ENCODE data around the gene KRT74. TPM values are rescaled to one million over a fixed set of nuclear protein-coding genes. Genes with fewer than 3 reads are reported as not detected.

KRT74 gene
- total and polyA plus RNA-seq, 2 of the 13 experiments (the other 11 are each of a cell fraction or from before 2014, with no cell fraction given): not detected

DNA sequence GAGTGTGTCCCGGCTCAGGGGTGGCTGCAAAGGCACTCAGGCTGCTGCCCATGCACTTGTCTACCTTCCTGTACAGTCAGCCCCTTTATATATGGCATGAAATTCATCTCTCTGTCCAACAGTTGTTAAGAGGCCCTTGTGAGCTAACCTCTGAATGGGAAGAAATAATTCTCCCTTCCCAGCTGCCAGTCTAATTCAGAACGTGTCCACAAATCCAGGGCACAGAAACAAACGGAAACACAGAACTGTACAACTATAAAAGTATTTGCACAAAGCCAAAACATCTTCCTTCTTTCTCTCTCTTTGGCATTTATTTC lies 54.3 kb downstream of the KRT74 start:
- Histone ChIP-seq H3K9ac (ENCODE audit: insufficient read depth, low read depth, low read length) (no peak overlapping the region), H3K4me3 (replicated peaks in 1 of 3; ENCODE audit: insufficient read depth in 1 of 3, low read depth in 2 of 3, low read length in 3 of 3) (no peak overlapping the region), H3K4me1 (ENCODE audit: insufficient read depth, low read length) (no peaks in the 10 kb centered on the region), H3K79me2 (ENCODE audit: insufficient read depth, low read length) (no peaks in the 10 kb centered on the region), H2AFZ (ENCODE audit: low read length) (no peak overlapping the region), H4K20me1 (ENCODE audit: insufficient read depth, low read length) (no peaks in the 10 kb centered on the region), H3K36me3 (replicated peaks in 1 of 2; ENCODE audit: control insufficient read depth in 1 of 2, insufficient read depth in 2 of 2, low read length in 2 of 2) (no peaks in the 10 kb centered on the region), H3K27me3 (ENCODE audit: control insufficient read depth in 1 of 2, insufficient read depth in 2 of 2, low read length in 2 of 2) (peaks cover 2 to 8% of the 10 kb centered on the region in 2 experiments; a peak in 3 of 5 replicates), H3K9me3 (ENCODE audit: low read length) (no peaks in the 10 kb centered on the region), H3K4me2 (ENCODE audit: low read depth, low read length) (no peak overlapping the region), H3K27ac (ENCODE audit: extremely low read length, insufficient read depth, low read length) (no peak overlapping the region)
- DNase-seq (ENCODE audit: low spot score): no peak
- no peak for ATAC-seq
- TF ChIP-seq RARG (CRISPR knock-in tag; IDR thresholded peaks at IDR 0.05; ENCODE audit: low read depth) (no peak), SMARCC2 (IDR thresholded peaks at IDR 0.05) (no peak), RAD21 (CRISPR knock-in tag; IDR thresholded peaks at IDR 0.05) (no peak), ZNF335 (CRISPR knock-in tag; IDR thresholded peaks at IDR 0.05) (no peak), HIVEP1 (CRISPR knock-in tag; IDR thresholded peaks at IDR 0.05) (no peak), TCF12 (IDR thresholded peaks at IDR 0.05) (no peak), TCF12 (CRISPR knock-in tag; IDR thresholded peaks at IDR 0.05) (no peak), HNRNPH1 (optimal IDR thresholded peaks at IDR 0.05; ENCODE audit: low read depth, low read length) (no peak), ZNF782 (CRISPR knock-in tag; IDR thresholded peaks at IDR 0.05; ENCODE audit: borderline replicate concordance) (no peak), NBN (conservative IDR thresholded peaks at IDR 0.05) (no peak)
- TF ChIP-seq, protein P1, sequence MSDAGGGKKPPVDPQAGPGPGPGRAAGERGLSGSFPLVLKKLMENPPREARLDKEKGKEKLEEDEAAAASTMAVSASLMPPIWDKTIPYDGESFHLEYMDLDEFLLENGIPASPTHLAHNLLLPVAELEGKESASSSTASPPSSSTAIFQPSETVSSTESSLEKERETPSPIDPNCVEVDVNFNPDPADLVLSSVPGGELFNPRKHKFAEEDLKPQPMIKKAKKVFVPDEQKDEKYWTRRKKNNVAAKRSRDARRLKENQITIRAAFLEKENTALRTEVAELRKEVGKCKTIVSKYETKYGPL (CRISPR knock-in tag; IDR thresholded peaks at IDR 0.05): no peak
- in situ Hi-C loops (cut with HindIII; ENCODE audit: extremely low pct_ligation_motif_present, low pct_unique_long_range_greater_than_20kb) (no loop called here), intact Hi-C loops (cut with micrococcal nuclease; ENCODE audit: unreplicated experiment) (no loop called here)
- ChIA-PET POLR2A (no interaction called here), CTCF (ENCODE audit: low intra/inter-chr PET ratio, low total read pairs) (no interaction called here)
- 4% methylated on average over 3 of the region's 3 CpGs for WGBS (ENCODE audit: low lambda C conversion rate)
- FAIRE-seq: no peak
- no TSS peak for BruUV-seq (replicated peaks)

Measured in HepG2 (cell line).